ENCODE measurements around the gene ZNF335. TPM values are rescaled to one million over a fixed set of nuclear protein-coding genes. Genes with fewer than 3 reads are reported as not detected.

The ZNF335 gene
- total and polyA plus RNA-seq, 2 donors (not counting 3 experiments of a cell fraction or from before 2014, with no cell fraction given), result 17.3 to 22.8 TPM

- POLR2A ChIA-PET, result no interaction called here
- no peak for DNase-seq (ENCODE audit: low read depth, low spot score)
- Histone ChIP-seq H4K20me1 (replicated peaks; ENCODE audit: control insufficient read depth, extremely low read depth, insufficient read depth, low read length) (no peaks in the 10 kb centered on the region), H2AFZ (ENCODE audit: low read depth, low read length) (no peak overlapping the region), H3K4me2 (ENCODE audit: insufficient read depth, low read length) (no peak overlapping the region), H3K36me3 (ENCODE audit: control insufficient read depth in 2 of 2, extremely low read depth in 1 of 2, insufficient read depth in 2 of 2, low read length in 2 of 2) (peaks cover 0 to 18% of the 10 kb centered on the region in 2 experiments), H3K9me3 (replicated peaks; ENCODE audit: control insufficient read depth, insufficient read depth, low read length) (no peaks in the 10 kb centered on the region), H3K4me3 (replicated peaks in 1 of 3; ENCODE audit: insufficient read depth in 1 of 3, low read depth in 1 of 3, low read length in 3 of 3) (no peak overlapping the region), H3K27me3 (ENCODE audit: control insufficient read depth in 2 of 2, insufficient read depth in 2 of 2, low read length in 2 of 2) (no peaks in the 10 kb centered on the region), H3K4me1 (ENCODE audit: control insufficient read depth, extremely low read depth, insufficient read depth, low read length) (peaks cover under 1% of the 10 kb centered on the region), H3K9ac (replicated peaks; ENCODE audit: extremely low read depth, insufficient read depth, low read length) (no peak overlapping the region), H3K9me1 (replicated peaks; ENCODE audit: control insufficient read depth, extremely low read depth, insufficient read depth, low read length) (no peaks in the 10 kb centered on the region), H3K27ac (ENCODE audit: insufficient read depth, low read depth, low read length) (no peak overlapping the region), H3K79me2 (ENCODE audit: control insufficient read depth, insufficient read depth, low read length) (no peaks in the 10 kb centered on the region)
- no peak for FAIRE-seq
- dilution Hi-C loops (cut with MboI; ENCODE audit: extremely low pct_ligation_motif_present, low sequenced_read_pairs), result no loop called here
- no TSS peak for BruUV-seq (replicated peaks)
- CTCF ChIA-PET, result interaction anchor here (1.7 kb wide), 1 partner anchor 14 kb away, joined by 8 read pairs; the partner anchor contains the start of genes CTSA and NEURL2
- TF ChIP-seq MAX (IDR thresholded peaks at IDR 0.05; ENCODE audit: insufficient read depth, insufficient read length) (no peak), GATA2 (IDR thresholded peaks at IDR 0.05; ENCODE audit: insufficient read depth, insufficient read length, low read depth, low read length) (no peak), JUN (IDR thresholded peaks at IDR 0.05; ENCODE audit: borderline replicate concordance, insufficient read depth, insufficient read length, low read depth) (no peak), EZH2 (IDR thresholded peaks at IDR 0.05; ENCODE audit: borderline replicate concordance, low read depth, low read length, severe bottlenecking) (no peak), FOS (IDR thresholded peaks at IDR 0.05; ENCODE audit: borderline replicate concordance, insufficient read depth, low read length) (no peak), MYC (IDR thresholded peaks at IDR 0.05; ENCODE audit: low read depth, low read length) (no peak), CTCF (IDR thresholded peaks at IDR 0.05; ENCODE audit: extremely low read depth in 1 of 2, insufficient read depth in 1 of 2, low read depth in 1 of 2, low read length in 2 of 2) (no peak), POLR2AphosphoS5 (IDR thresholded peaks at IDR 0.05; ENCODE audit: insufficient read depth, low read depth, low read length) (no peak), POLR2A (IDR thresholded peaks at IDR 0.05; ENCODE audit: low read depth, low read length) (no peak)
- intact Hi-C loops (cut with micrococcal nuclease), result no loop called here
These were observed 67.2 kb downstream of the ZNF335 start for GRCh38 chr20:45904583-45905504.
